Naive thymus-derived CD4-positive, alpha-beta T cell (primary cell): ENCODE results near the gene SIX4. TPM values are rescaled to one million over a fixed set of nuclear protein-coding genes. Genes with fewer than 3 reads are reported as not detected.

Source experiments
- ATAC-seq: fragments of 150-1000 bp; cut with Tn5 transposase; 2 replicates; pipeline ENCODE4 v1.10.0; 2021; ENCODE audit warnings: mild to moderate bottlenecking, moderate library complexity
- CTCF ChIA-PET: fragments of 350-600 bp; sonication (Branson Sonifier 250); formaldehyde crosslinking; loops from one replicate; lab custom pipeline; 2021; ENCODE audit warnings: antibody characterized with exemption; lab: Charles Lee
- POLR2A ChIA-PET: fragments of 350-600 bp; sonication (Branson Sonifier 250); formaldehyde crosslinking; loops from one replicate; lab custom pipeline; 2021; ENCODE audit warnings: antibody characterized with exemption, inconsistent platforms; lab: Charles Lee
- DNase-seq, 9 donors: peaks; one replicate each; pipeline versions ENCODE4 v3.0.0 to v3.0.0-alpha.2; 2020 to 2022; ENCODE audit warnings: mixed read lengths in 1 of 9
- H3K27ac ChIP-seq: one replicate; pipeline ENCODE4 v1.7.0; 2013; ENCODE audit warnings: mild to moderate bottlenecking, low read depth, low read length, moderate library complexity
- H3K27me3 ChIP-seq, 2 donors: one replicate each; pipeline ENCODE4 v1.7.0; 2013; ENCODE audit warnings: low read length in 2 of 2, mild to moderate bottlenecking in 2 of 2, moderate library complexity in 2 of 2; ENCODE audit not compliant: control insufficient read depth in 2 of 2, insufficient read depth in 2 of 2
- H3K36me3 ChIP-seq, 3 experiments: 1 replicate in 2 of 3; 2 replicates in 1 of 3; pipeline ENCODE4 v1.7.0; 2013; ENCODE audit warnings: low read length in 3 of 3, mild to moderate bottlenecking in 3 of 3, moderate library complexity in 1 of 3; ENCODE audit not compliant: insufficient read depth in 3 of 3, control insufficient read depth in 2 of 3
- H3K4me1 ChIP-seq, 2 donors: one replicate each; pipeline ENCODE4 v1.7.0; 2013; ENCODE audit warnings: low read length in 2 of 2, mild to moderate bottlenecking in 2 of 2, moderate library complexity in 1 of 2; ENCODE audit not compliant: control insufficient read depth in 2 of 2, insufficient read depth in 2 of 2
- H3K4me3 ChIP-seq: 2 replicates; pipeline ENCODE4 v1.7.0; 2013; ENCODE audit warnings: mild to moderate bottlenecking, low read length
- H3K9me3 ChIP-seq, 3 experiments: 1 replicate in 2 of 3; 2 replicates in 1 of 3; pipeline ENCODE4 v1.7.0; 2013; ENCODE audit warnings: low read length in 3 of 3; ENCODE audit not compliant: control insufficient read depth in 2 of 3
- H3K27ac Mint-ChIP-seq, 9 donors: one replicate each; pipeline ENCODE4 v1.8.0; 2020 to 2022; ENCODE audit warnings: mixed read lengths in 9 of 9, mild to moderate bottlenecking in 8 of 9, moderate library complexity in 5 of 9, inconsistent platforms in 2 of 9
- H3K27me3 Mint-ChIP-seq, 5 donors: one replicate each; pipeline ENCODE4 v1.8.0; 2021 to 2022; ENCODE audit warnings: mixed read lengths in 5 of 5, mild to moderate bottlenecking in 1 of 5
- H3K36me3 Mint-ChIP-seq, 5 donors: one replicate each; pipeline ENCODE4 v1.8.0; 2020 to 2022; ENCODE audit warnings: mixed read lengths in 5 of 5, mild to moderate bottlenecking in 3 of 5, inconsistent platforms in 1 of 5
- H3K4me1 Mint-ChIP-seq, 7 donors: one replicate each; pipeline ENCODE4 v1.8.0; 2020 to 2022; ENCODE audit warnings: mixed read lengths in 7 of 7, mild to moderate bottlenecking in 3 of 7, inconsistent platforms in 1 of 7
- H3K4me3 Mint-ChIP-seq, 10 donors: one replicate each; pipeline ENCODE4 v1.8.0; 2020 to 2022; ENCODE audit warnings: mild to moderate bottlenecking in 10 of 10, mixed read lengths in 10 of 10, moderate library complexity in 6 of 10, inconsistent platforms in 2 of 10
- H3K9me3 Mint-ChIP-seq, 11 donors: one replicate each; pipeline ENCODE4 v1.8.0; 2020 to 2022; ENCODE audit warnings: mixed read lengths in 11 of 11, mild to moderate bottlenecking in 4 of 11, inconsistent platforms in 1 of 11, moderate library complexity in 1 of 11
- intact Hi-C, 2 donors: fragments of 100-400 bp; cut with micrococcal nuclease; formaldehyde crosslinking; loops; one replicate each; pipeline ENCODE4 v1.15.1; 2023
- polyA plus RNA-seq, 2 donors: library from polyadenylated mRNA; unstranded; fragments of 300-500 nt; fragmentation: Illumina TruSeq; gene quantifications; one replicate each; pipeline ENCODE4 v1.2.3, GENCODE V29; 2021
- total RNA-seq, 6 experiments: library from RNA in 5 of 6; stranded (reverse) in 5 of 6; gene quantifications; 1 replicate in 5 of 6; 2 replicates in 1 of 6; pipeline ENCODE4 v1.2.3 and lab custom pipeline; 2021 to 2026

The SIX4 gene
- total and polyA plus RNA-seq, 7 experiments from 2014 or later: 0.46 TPM; not detected in 6

DNA sequence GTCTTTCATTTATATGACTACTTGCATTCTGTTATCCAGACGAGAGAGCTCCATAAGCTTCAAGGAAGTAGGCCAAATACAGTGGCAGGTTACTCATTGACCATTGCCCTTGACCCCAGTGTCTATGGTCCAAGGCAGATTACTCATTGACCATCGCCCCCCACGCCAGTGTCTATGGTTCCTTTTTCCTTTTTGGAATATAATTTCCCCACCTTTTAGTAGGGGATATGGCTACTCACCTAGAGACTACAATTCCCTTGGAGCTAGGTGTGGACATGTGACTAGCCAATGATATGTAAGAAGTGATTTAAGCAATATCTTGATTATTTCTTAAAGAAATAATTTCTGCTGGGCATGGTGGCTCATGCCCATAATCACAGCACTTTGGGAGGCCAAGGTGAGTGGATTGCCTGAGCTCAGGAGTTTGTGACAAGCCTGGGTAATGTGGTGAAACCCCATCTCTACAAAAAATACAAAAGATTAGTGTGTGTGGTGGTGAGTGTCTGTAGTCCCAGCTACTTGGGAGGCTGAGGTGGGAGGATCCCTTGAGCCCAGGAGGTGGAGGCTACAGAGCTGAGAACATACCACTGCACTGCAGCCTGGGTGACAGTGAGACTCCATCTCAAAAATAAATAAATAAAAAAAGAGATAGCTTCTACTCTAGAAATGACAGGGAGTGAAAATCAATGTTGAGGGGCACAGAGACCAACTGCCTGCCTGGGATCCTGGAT, 32.6 kb downstream of the SIX4 start:
- Histone ChIP-seq H3K27ac (no peak overlapping the region), H3K36me3 (no peaks in the 10 kb centered on the region), H3K9me3 (no peaks in the 10 kb centered on the region), H3K27me3 (no peaks in the 10 kb centered on the region), H3K4me1 (no peaks in the 10 kb centered on the region), H3K4me3 (no peak overlapping the region)
- H3K4me1 Mint-ChIP-seq: no peaks in the 10 kb centered on the region
- H3K4me3 Mint-ChIP-seq: no peak overlapping the region
- DNase-seq (no peak), ATAC-seq (no peak)
- POLR2A ChIA-PET: no interaction called here
- H3K36me3 Mint-ChIP-seq: no peaks in the 10 kb centered on the region
- intact Hi-C loops: no loop called here
- H3K27ac Mint-ChIP-seq: no peak overlapping the region
- CTCF ChIA-PET: no interaction called here
- H3K9me3 Mint-ChIP-seq: peaks cover 0 to under 1% (median 0%) of the 10 kb centered on the region in 11 donors
- peaks cover 10 to 23% (median 17%) of the 10 kb centered on the region in 5 donors for H3K27me3 Mint-ChIP-seq

GRCh38 chr14:60686865-60687264, 37.3 kb downstream of the SIX4 start:
- no peak overlapping the region for H3K27ac ChIP-seq
- ChIA-PET CTCF (no interaction called here), POLR2A (no interaction called here)
- H3K36me3 ChIP-seq: no peaks in the 10 kb centered on the region
- no peak overlapping the region for H3K27ac Mint-ChIP-seq
- no peaks in the 10 kb centered on the region for H3K4me1 Mint-ChIP-seq
- no peaks in the 10 kb centered on the region for H3K4me1 ChIP-seq
- DNase-seq (no peak), ATAC-seq (no peak)
- intact Hi-C loops: no loop called here
- no peak overlapping the region for H3K4me3 ChIP-seq
- H3K36me3 Mint-ChIP-seq: no peaks in the 10 kb centered on the region
- H3K27me3 ChIP-seq: no peaks in the 10 kb centered on the region
- H3K9me3 ChIP-seq: no peaks in the 10 kb centered on the region
- no peak overlapping the region for H3K4me3 Mint-ChIP-seq
- H3K9me3 Mint-ChIP-seq: peaks cover 0 to 6% (median 0%) of the 10 kb centered on the region in 11 donors
- H3K27me3 Mint-ChIP-seq: peaks cover 4 to 32% (median 9%) of the 10 kb centered on the region in 5 donors

DNA sequence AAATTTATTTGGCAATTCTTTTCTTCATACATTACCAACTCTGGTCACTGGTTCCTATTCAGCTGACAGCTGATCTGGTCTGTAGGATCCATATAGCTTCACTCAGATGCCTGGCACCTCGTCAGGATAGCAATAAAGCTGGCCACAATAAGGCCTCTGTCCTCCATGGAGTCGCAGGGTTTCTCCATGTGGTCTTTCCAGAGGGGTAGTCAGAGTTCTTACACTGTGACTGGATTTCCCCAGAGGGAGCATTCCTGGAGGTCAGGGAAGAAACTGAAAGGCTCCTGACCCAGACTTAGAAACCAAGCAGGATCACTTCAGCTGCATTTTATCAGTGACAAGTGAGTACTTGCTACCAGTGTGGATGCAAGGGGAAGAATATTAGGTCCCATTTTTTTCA, 39.9 kb downstream of the SIX4 start:
- POLR2A ChIA-PET: no interaction called here
- Histone ChIP-seq H3K4me3 (no peak overlapping the region), H3K4me1 (no peaks in the 10 kb centered on the region), H3K36me3 (no peaks in the 10 kb centered on the region), H3K27me3 (no peaks in the 10 kb centered on the region), H3K27ac (no peak overlapping the region), H3K9me3 (no peaks in the 10 kb centered on the region)
- Mint-ChIP-seq H3K27me3 (peaks cover 4 to 36% (median 15%) of the 10 kb centered on the region in 5 donors), H3K27ac (no peak overlapping the region), H3K9me3 (peaks cover 0 to 6% (median 4%) of the 10 kb centered on the region in 11 donors), H3K36me3 (no peaks in the 10 kb centered on the region), H3K4me1 (no peaks in the 10 kb centered on the region), H3K4me3 (no peak overlapping the region)
- DNase-seq: no peak
- CTCF ChIA-PET: no interaction called here
- ATAC-seq: no peak
- intact Hi-C loops: no loop called here

DNA sequence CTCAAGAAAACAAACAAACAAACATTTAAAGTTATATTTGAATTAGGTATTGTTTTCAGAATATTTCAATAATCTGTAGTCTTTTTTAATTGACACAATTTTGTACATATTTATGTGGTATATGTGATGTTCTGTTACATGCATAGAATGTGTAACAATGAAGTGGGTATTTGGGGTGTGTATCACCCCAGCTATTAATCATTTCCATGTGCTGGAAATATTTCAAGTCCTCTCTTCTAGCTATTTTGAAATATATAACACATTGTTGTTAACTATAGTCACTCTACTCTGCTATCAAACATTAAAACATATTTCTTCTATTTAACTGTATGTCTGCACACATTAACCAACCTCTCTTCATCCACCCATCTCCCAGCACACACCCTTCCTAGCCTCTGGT, 42.9 kb downstream of the SIX4 start:
- DNase-seq (no peak), ATAC-seq (no peak)
- H3K9me3 ChIP-seq: no peaks in the 10 kb centered on the region
- ChIA-PET POLR2A (no interaction called here), CTCF (no interaction called here)
- Mint-ChIP-seq H3K27me3 (peaks cover 8 to 30% (median 15%) of the 10 kb centered on the region in 5 donors), H3K4me3 (no peak overlapping the region), H3K9me3 (peaks cover 0 to 6% (median 4%) of the 10 kb centered on the region in 11 donors), H3K36me3 (no peaks in the 10 kb centered on the region), H3K27ac (no peak overlapping the region), H3K4me1 (no peaks in the 10 kb centered on the region)
- no peaks in the 10 kb centered on the region for H3K36me3 ChIP-seq
- no peaks in the 10 kb centered on the region for H3K27me3 ChIP-seq
- no peaks in the 10 kb centered on the region for H3K4me1 ChIP-seq
- no peak overlapping the region for H3K27ac ChIP-seq
- intact Hi-C loops: no loop called here
- H3K4me3 ChIP-seq: no peak overlapping the region

DNA sequence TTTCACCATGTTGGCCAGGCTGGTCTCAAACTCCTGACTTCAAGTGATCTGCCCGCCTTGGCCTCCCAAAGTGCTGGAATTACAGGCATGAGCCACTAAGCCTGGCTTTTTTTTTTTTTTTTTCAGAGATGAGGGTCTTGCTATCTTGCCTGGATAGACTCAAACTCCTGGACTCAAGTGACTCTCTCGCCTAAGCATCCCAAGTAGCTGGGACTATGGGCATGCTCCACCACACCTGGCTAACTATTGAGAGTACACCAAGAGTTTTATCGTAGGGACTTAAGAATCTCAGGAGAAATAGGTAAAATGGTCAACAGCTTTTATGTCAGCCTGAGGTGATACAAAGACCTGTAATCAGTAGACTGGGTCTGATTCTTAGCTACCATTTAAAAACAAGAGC, 43.6 kb downstream of the SIX4 start:
- no peak overlapping the region for H3K27ac Mint-ChIP-seq
- ChIA-PET POLR2A (no interaction called here), CTCF (no interaction called here)
- H3K36me3 ChIP-seq: no peaks in the 10 kb centered on the region
- H3K27ac ChIP-seq: no peak overlapping the region
- intact Hi-C loops: no loop called here
- no peak for DNase-seq
- H3K4me1 Mint-ChIP-seq: no peaks in the 10 kb centered on the region
- no peaks in the 10 kb centered on the region for H3K27me3 ChIP-seq
- ATAC-seq: no peak
- no peaks in the 10 kb centered on the region for H3K36me3 Mint-ChIP-seq
- no peak overlapping the region for H3K4me3 Mint-ChIP-seq
- H3K9me3 Mint-ChIP-seq: peaks cover 0 to 6% (median 4%) of the 10 kb centered on the region in 11 donors
- no peaks in the 10 kb centered on the region for H3K9me3 ChIP-seq
- H3K27me3 Mint-ChIP-seq: peaks cover 12 to 30% (median 16%) of the 10 kb centered on the region in 5 donors
- no peaks in the 10 kb centered on the region for H3K4me1 ChIP-seq
- no peak overlapping the region for H3K4me3 ChIP-seq

GRCh38 chr14:60679566-60680258, 44.4 kb downstream of the SIX4 start:
- Mint-ChIP-seq H3K27me3 (peaks cover 12 to 26% (median 19%) of the 10 kb centered on the region in 5 donors), H3K36me3 (no peaks in the 10 kb centered on the region), H3K9me3 (peaks cover 0 to 6% (median 4%) of the 10 kb centered on the region in 11 donors), H3K4me1 (no peaks in the 10 kb centered on the region), H3K27ac (no peak overlapping the region), H3K4me3 (no peak overlapping the region)
- Histone ChIP-seq H3K9me3 (no peaks in the 10 kb centered on the region), H3K36me3 (no peaks in the 10 kb centered on the region), H3K4me1 (no peaks in the 10 kb centered on the region), H3K27me3 (no peaks in the 10 kb centered on the region), H3K4me3 (no peak overlapping the region), H3K27ac (no peak overlapping the region)
- DNase-seq: no peak
- CTCF ChIA-PET: interaction anchor here (0.6 kb wide), 1 partner anchor 334 kb away, joined by 3 read pairs; no protein-coding TSS in a partner anchor
- intact Hi-C loops: no loop called here
- no peak for ATAC-seq
- POLR2A ChIA-PET: no interaction called here
